Measurements from ENCODE around the gene ELMO2.

The ELMO2 gene

DNA sequence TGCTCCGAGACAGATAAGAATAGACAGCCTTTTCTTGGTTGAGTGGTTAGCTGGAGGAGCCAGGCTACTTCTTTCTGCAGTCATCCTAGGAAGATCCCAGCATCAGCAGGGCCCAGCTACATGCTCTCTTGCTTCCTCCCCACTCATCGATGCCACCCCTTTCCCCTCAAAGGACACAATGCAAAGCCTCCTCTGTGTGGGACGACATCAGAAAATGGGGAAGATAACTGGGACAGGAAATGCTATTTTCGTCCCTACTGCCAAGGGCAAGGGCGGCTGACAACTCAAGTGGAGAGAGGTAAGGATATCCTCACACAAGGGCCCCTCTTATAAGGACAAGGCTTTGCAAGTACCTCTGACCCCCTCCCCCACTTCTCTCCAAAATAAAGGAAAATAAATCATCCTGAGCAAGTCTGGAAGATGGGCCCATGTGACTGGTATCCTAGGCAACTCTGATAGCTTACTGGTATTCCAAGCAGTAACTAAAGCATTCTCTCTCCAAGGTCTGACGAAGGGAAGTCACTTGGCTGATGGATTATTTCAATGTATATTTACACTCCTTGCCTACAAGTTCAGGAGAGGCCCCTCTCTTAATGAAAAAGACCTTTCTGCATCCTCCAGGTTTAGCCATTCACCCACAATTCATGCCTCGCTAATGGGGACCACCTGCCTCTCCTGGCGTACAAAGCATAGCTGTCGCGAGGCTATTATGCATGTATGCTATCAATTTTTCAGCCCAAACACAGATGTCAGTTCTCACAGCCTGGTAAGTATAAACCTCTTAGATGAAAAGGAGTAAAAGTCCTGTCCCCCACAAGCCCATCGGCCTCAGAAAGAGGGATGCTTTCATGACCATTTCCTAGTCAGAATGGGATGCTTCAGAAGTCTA is 11.3 kb downstream of the ELMO2 start (continued):
- TF ChIP-seq HOXA7 (CRISPR knock-in tag; IDR thresholded peaks at IDR 0.05; ENCODE audit: borderline replicate concordance): no peak

- Histone ChIP-seq H3K9me3 (ENCODE audit: control insufficient read depth, insufficient read depth, low read depth, low read length) (no peaks in the 10 kb centered on the region), H3K27ac (ENCODE audit: extremely low read depth, low read depth, low read length) (no peak overlapping the region), H3K4me3 (ENCODE audit: low read depth, low read length) (no peak overlapping the region), H3K36me3 (ENCODE audit: control insufficient read depth in 2 of 2, insufficient read depth in 1 of 2, low read length in 2 of 2) (peaks cover 3 to 81% of the 10 kb centered on the region in 2 experiments), H3K4me1 (ENCODE audit: control insufficient read depth, insufficient read depth, low read length) (no peaks in the 10 kb centered on the region)
- no peak for TF ChIP-seq ZNF776 (tag by site-specific recombination; IDR thresholded peaks at IDR 0.05; ENCODE audit: borderline replicate concordance)
- TF ChIP-seq ZNF112 (tag by site-specific recombination; IDR thresholded peaks at IDR 0.05): no peak
- no peak for TF ChIP-seq ZNF48 (tag by site-specific recombination; IDR thresholded peaks at IDR 0.05)
- TF ChIP-seq ZBTB26 (tag by site-specific recombination; optimal IDR thresholded peaks at IDR 0.05): no peak
- no peak for TF ChIP-seq ZNF362 (tag by site-specific recombination; IDR thresholded peaks at IDR 0.05)
- TF ChIP-seq, protein P1, sequence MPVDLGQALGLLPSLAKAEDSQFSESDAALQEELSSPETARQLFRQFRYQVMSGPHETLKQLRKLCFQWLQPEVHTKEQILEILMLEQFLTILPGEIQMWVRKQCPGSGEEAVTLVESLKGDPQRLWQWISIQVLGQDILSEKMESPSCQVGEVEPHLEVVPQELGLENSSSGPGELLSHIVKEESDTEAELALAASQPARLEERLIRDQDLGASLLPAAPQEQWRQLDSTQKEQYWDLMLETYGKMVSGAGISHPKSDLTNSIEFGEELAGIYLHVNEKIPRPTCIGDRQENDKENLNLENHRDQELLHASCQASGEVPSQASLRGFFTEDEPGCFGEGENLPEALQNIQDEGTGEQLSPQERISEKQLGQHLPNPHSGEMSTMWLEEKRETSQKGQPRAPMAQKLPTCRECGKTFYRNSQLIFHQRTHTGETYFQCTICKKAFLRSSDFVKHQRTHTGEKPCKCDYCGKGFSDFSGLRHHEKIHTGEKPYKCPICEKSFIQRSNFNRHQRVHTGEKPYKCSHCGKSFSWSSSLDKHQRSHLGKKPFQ (tag by site-specific recombination; IDR thresholded peaks at IDR 0.05): no peak
- TF ChIP-seq ZNF114 (tag by site-specific recombination; IDR thresholded peaks at IDR 0.05): no peak
- ChIA-PET CTCF (no interaction called here), POLR2A (interaction anchor here (0.5 kb wide), 1 partner anchor 12 kb away, joined by 3 read pairs; the partner anchor contains the start of gene ELMO2)
Observed at GRCh38 chr20:46393967-46394366, 12.4 kb downstream of the ELMO2 start.

DNA sequence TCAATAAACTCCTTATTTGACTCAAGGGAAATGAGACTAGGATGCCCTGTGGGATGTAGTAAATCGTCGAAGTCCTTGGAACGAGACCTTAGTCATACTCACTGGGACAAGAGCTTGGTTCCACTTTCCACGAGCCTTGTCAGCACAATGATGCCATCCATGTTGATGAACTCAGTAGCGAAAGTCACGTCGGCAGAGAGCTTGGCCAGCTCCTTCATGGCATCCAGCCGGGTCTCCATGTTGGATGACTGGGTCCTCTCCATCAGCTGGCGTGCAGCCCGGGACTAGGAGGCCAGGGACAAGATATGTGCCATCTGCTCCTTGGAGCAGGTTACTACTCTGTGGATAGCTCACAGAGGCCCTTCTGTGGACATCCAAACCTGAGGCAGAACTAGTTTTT is 17.5 kb downstream of the ELMO2 start:
- ChIA-PET CTCF (interaction anchor here (0.7 to 1.0 kb wide), 2 partner anchors 14 to 39 kb away, joined by 3 read pairs; no protein-coding TSS in a partner anchor), POLR2A (no interaction called here)
- H3K4me1 ChIP-seq (ENCODE audit: control insufficient read depth, insufficient read depth, low read length): no peaks in the 10 kb centered on the region
- H3K4me3 ChIP-seq (ENCODE audit: low read depth, low read length): no peak overlapping the region
- H3K36me3 ChIP-seq (ENCODE audit: control insufficient read depth in 2 of 2, insufficient read depth in 1 of 2, low read length in 2 of 2): peaks cover 12 to 93% of the 10 kb centered on the region in 2 experiments
- TF ChIP-seq ZNF214 (tag by site-specific recombination; IDR thresholded peaks at IDR 0.05; ENCODE audit: borderline replicate concordance) (no peak), KLF9 (tag by site-specific recombination; IDR thresholded peaks at IDR 0.05; ENCODE audit: low read depth) (no peak), ZNF223 (tag by site-specific recombination; IDR thresholded peaks at IDR 0.05) (no peak), ZNF350 (tag by site-specific recombination; IDR thresholded peaks at IDR 0.05) (no peak), ZNF211 (tag by site-specific recombination; IDR thresholded peaks at IDR 0.05; ENCODE audit: low read depth) (no peak), ZBTB6 (tag by site-specific recombination; IDR thresholded peaks at IDR 0.05) (no peak)
- TF ChIP-seq, protein P2, sequence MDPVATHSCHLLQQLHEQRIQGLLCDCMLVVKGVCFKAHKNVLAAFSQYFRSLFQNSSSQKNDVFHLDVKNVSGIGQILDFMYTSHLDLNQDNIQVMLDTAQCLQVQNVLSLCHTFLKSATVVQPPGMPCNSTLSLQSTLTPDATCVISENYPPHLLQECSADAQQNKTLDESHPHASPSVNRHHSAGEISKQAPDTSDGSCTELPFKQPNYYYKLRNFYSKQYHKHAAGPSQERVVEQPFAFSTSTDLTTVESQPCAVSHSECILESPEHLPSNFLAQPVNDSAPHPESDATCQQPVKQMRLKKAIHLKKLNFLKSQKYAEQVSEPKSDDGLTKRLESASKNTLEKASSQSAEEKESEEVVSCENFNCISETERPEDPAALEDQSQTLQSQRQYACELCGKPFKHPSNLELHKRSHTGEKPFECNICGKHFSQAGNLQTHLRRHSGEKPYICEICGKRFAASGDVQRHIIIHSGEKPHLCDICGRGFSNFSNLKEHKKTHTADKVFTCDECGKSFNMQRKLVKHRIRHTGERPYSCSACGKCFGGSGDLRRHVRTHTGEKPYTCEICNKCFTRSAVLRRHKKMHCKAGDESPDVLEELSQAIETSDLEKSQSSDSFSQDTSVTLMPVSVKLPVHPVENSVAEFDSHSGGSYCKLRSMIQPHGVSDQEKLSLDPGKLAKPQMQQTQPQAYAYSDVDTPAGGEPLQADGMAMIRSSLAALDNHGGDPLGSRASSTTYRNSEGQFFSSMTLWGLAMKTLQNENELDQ (tag by site-specific recombination; IDR thresholded peaks at IDR 0.05; ENCODE audit: low read depth): no peak
- TF ChIP-seq, protein P3, sequence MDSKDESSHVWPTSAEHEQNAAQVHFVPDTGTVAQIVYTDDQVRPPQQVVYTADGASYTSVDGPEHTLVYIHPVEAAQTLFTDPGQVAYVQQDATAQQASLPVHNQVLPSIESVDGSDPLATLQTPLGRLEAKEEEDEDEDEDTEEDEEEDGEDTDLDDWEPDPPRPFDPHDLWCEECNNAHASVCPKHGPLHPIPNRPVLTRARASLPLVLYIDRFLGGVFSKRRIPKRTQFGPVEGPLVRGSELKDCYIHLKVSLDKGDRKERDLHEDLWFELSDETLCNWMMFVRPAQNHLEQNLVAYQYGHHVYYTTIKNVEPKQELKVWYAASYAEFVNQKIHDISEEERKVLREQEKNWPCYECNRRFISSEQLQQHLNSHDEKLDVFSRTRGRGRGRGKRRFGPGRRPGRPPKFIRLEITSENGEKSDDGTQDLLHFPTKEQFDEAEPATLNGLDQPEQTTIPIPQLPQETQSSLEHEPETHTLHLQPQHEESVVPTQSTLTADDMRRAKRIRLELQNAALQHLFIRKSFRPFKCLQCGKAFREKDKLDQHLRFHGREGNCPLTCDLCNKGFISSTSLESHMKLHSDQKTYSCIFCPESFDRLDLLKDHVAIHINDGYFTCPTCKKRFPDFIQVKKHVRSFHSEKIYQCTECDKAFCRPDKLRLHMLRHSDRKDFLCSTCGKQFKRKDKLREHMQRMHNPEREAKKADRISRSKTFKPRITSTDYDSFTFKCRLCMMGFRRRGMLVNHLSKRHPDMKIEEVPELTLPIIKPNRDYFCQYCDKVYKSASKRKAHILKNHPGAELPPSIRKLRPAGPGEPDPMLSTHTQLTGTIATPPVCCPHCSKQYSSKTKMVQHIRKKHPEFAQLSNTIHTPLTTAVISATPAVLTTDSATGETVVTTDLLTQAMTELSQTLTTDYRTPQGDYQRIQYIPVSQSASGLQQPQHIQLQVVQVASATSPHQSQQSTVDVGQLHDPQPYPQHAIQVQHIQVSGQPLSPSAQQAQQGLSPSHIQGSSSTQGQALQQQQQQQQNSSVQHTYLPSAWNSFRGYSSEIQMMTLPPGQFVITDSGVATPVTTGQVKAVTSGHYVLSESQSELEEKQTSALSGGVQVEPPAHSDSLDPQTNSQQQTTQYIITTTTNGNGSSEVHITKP (tag by site-specific recombination; IDR thresholded peaks at IDR 0.05): no peak
- TF ChIP-seq, protein P4, sequence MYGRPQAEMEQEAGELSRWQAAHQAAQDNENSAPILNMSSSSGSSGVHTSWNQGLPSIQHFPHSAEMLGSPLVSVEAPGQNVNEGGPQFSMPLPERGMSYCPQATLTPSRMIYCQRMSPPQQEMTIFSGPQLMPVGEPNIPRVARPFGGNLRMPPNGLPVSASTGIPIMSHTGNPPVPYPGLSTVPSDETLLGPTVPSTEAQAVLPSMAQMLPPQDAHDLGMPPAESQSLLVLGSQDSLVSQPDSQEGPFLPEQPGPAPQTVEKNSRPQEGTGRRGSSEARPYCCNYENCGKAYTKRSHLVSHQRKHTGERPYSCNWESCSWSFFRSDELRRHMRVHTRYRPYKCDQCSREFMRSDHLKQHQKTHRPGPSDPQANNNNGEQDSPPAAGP (tag by site-specific recombination; IDR thresholded peaks at IDR 0.05): no peak
- no peaks in the 10 kb centered on the region for H3K9me3 ChIP-seq (ENCODE audit: control insufficient read depth, insufficient read depth, low read depth, low read length)
- H3K27ac ChIP-seq (ENCODE audit: extremely low read depth, low read depth, low read length): no peak overlapping the region

All from HEK293 (cell line).